HUDEP-2 (cell line): ENCODE data around the gene RTL10.

Experiments
- DNase-seq, 76 experiments: peaks; one replicate each; lab custom pipeline; 2025; ENCODE audit not compliant: unreplicated experiment in 76 of 76; lab: John Stamatoyannopoulos, UW

RTL10 gene

GRCh38 chr22:19826619-19826950 is 28.1 kb downstream of the RTL10 start:
- DNase-seq = no peak

- DNase-seq = no peak
Observed at GRCh38 chr22:19825904-19826618, 28.6 kb downstream of the RTL10 start.

- DNase-seq = no peak
Observed at GRCh38 chr22:19824926-19825339, 29.7 kb downstream of the RTL10 start.

- DNase-seq = no peak
Observed at GRCh38 chr22:19824212-19824925, 30.3 kb downstream of the RTL10 start.

- DNase-seq = no peak
Observed at GRCh38 chr22:19823902-19824211, 30.8 kb downstream of the RTL10 start.

GRCh38 chr22:19823191-19823901 is 31.3 kb downstream of the RTL10 start:
- no peak for DNase-seq

GRCh38 chr22:19822301-19823117 is 32.2 kb downstream of the RTL10 start:
- DNase-seq = no peak

- no peak for DNase-seq
Observed at GRCh38 chr22:19821523-19822300, 33.0 kb downstream of the RTL10 start.

GRCh38 chr22:19820880-19821522 is 33.7 kb downstream of the RTL10 start:
- no peak for DNase-seq

- no peak for DNase-seq
Observed at GRCh38 chr22:19819911-19820879, 34.5 kb downstream of the RTL10 start.

GRCh38 chr22:19819208-19819910 is 35.3 kb downstream of the RTL10 start:
- DNase-seq = no peak

GRCh38 chr22:19818324-19819207 is 36.1 kb downstream of the RTL10 start:
- no peak for DNase-seq

GRCh38 chr22:19816372-19817119 is 38.1 kb downstream of the RTL10 start:
- DNase-seq = no peak

GRCh38 chr22:19815823-19816290 is 38.8 kb downstream of the RTL10 start:
- DNase-seq = no peak

GRCh38 chr22:19815093-19815822 is 39.4 kb downstream of the RTL10 start:
- peak in 55 of 76 experiments; percentile 14 to 80 (median 45) for DNase-seq

GRCh38 chr22:19814428-19814827 is 40.2 kb downstream of the RTL10 start:
- no peak for DNase-seq
